ENCODE data around the gene LAMA5.

DNA sequence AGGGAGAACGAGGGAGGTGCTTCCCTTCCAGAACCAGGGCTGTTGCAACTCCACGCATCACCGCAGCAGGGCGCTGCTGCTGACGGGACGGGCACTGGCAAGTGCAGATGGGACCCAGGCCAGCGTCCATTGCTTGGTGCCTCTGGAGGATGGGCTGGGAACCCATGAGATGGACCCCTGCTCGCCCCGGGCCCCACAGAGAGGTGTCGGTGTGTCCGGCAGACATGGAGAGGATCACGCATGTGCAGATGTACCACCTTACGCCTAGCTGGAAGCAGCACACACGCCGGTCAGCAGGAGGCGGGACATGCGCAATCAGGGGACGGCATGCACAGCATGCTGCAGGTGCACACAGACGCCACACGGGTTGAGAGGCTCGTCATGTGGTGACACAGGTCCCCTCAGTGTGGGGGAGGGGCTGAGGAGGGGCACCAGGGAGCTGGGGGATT lies 34.2 kb upstream of the LAMA5 start:
- TF ChIP-seq SIN3A (IDR thresholded peaks at IDR 0.05; ENCODE audit: low read depth), result no peak
- no peak for TF ChIP-seq EZH2 (IDR thresholded peaks at IDR 0.05)
- TF ChIP-seq, protein P1, sequence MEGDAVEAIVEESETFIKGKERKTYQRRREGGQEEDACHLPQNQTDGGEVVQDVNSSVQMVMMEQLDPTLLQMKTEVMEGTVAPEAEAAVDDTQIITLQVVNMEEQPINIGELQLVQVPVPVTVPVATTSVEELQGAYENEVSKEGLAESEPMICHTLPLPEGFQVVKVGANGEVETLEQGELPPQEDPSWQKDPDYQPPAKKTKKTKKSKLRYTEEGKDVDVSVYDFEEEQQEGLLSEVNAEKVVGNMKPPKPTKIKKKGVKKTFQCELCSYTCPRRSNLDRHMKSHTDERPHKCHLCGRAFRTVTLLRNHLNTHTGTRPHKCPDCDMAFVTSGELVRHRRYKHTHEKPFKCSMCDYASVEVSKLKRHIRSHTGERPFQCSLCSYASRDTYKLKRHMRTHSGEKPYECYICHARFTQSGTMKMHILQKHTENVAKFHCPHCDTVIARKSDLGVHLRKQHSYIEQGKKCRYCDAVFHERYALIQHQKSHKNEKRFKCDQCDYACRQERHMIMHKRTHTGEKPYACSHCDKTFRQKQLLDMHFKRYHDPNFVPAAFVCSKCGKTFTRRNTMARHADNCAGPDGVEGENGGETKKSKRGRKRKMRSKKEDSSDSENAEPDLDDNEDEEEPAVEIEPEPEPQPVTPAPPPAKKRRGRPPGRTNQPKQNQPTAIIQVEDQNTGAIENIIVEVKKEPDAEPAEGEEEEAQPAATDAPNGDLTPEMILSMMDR (IDR thresholded peaks at IDR 0.05 in 2 of 3, conservative IDR thresholded peaks at IDR 0.05 in 1 of 3; ENCODE audit: borderline replicate concordance in 1 of 3, insufficient read depth in 1 of 3, low read depth in 2 of 3, low read length in 2 of 3), result no peak
- no peak for TF ChIP-seq POLR2A (IDR thresholded peaks at IDR 0.05; ENCODE audit: borderline replicate concordance, extremely low read depth, insufficient read depth, insufficient read length)
- no peak for TF ChIP-seq CEBPB (IDR thresholded peaks at IDR 0.05; ENCODE audit: low read depth)
- TF ChIP-seq SRF (IDR thresholded peaks at IDR 0.05; ENCODE audit: low read depth), result no peak
- no peak for TF ChIP-seq YY1 (IDR thresholded peaks at IDR 0.05; ENCODE audit: extremely low read depth, insufficient replicate concordance, low read depth, low read length)
- no peak for TF ChIP-seq POLR2AphosphoS5 (IDR thresholded peaks at IDR 0.05; ENCODE audit: low read depth, low read length)
- no peak for TF ChIP-seq ZNF274 (IDR thresholded peaks at IDR 0.05; ENCODE audit: low read depth, low read length)
- TF ChIP-seq, protein P2, sequence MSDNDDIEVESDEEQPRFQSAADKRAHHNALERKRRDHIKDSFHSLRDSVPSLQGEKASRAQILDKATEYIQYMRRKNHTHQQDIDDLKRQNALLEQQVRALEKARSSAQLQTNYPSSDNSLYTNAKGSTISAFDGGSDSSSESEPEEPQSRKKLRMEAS (IDR thresholded peaks at IDR 0.05), result no peak
- TF ChIP-seq EGR1 (IDR thresholded peaks at IDR 0.05; ENCODE audit: low read depth), result no peak
- TF ChIP-seq REST (IDR thresholded peaks at IDR 0.05; ENCODE audit: low read depth), result no peak
- TF ChIP-seq, protein P3, sequence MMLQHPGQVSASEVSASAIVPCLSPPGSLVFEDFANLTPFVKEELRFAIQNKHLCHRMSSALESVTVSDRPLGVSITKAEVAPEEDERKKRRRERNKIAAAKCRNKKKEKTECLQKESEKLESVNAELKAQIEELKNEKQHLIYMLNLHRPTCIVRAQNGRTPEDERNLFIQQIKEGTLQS (IDR thresholded peaks at IDR 0.05), result no peak
- TF ChIP-seq ZBTB33 (IDR thresholded peaks at IDR 0.05; ENCODE audit: extremely low read depth, insufficient replicate concordance, low read length), result no peak
